GM23338 (cell line): ENCODE measurements around the gene AFAP1L2. TPM values are rescaled to one million over a fixed set of nuclear protein-coding genes. Genes with fewer than 3 reads are reported as not detected.
A peak's percentile ranks its signal among the peaks of the same experiment; 100 is the strongest.

Source experiments
- ATAC-seq: fragments of 200-7000 bp; cut with Tn5 transposase; 3 replicates; pipeline ENCODE4 v1.9.1; 2020
- DNase-seq: peaks from one replicate; pipeline ENCODE4 v3.0.0-alpha.2; 2015; ENCODE audit warnings: low spot score
- H2AFZ ChIP-seq: fragments of 200-600 bp; sonication (generic); 2 replicates; pipeline ENCODE4 v1.8.0; 2016; ENCODE audit warnings: antibody characterized with exemption, mild to moderate bottlenecking, moderate library complexity
- H3F3A ChIP-seq: fragments of 200-600 bp; sonication (generic); replicated peaks from 2 replicates; pipeline ENCODE4 v1.8.0; 2017; ENCODE audit warnings: antibody characterized with exemption, mixed run types, low read depth
- H3K27ac ChIP-seq: fragments of 200-600 bp; sonication (generic); 2 replicates; pipeline ENCODE4 v1.6.1; 2016; ENCODE audit warnings: low read depth
- H3K27me3 ChIP-seq: fragments of 200-600 bp; sonication (generic); 2 replicates; pipeline ENCODE4 v1.8.0; 2016; ENCODE audit warnings: mild to moderate bottlenecking, mixed run types, moderate library complexity; ENCODE audit not compliant: insufficient read depth
- H3K36me3 ChIP-seq: fragments of 200-600 bp; sonication (generic); 2 replicates; pipeline ENCODE4 v1.8.0; 2016; ENCODE audit warnings: mild to moderate bottlenecking; ENCODE audit not compliant: insufficient read depth
- H3K4me1 ChIP-seq: fragments of 200-600 bp; sonication (generic); 2 replicates; pipeline ENCODE4 v1.8.0; 2016; ENCODE audit warnings: mild to moderate bottlenecking, moderate library complexity; ENCODE audit not compliant: insufficient read depth
- H3K4me2 ChIP-seq: fragments of 200-600 bp; sonication (generic); 2 replicates; pipeline ENCODE4 v1.7.1; 2017; ENCODE audit warnings: mixed run types
- H3K4me3 ChIP-seq: fragments of 200-600 bp; sonication (generic); 2 replicates; pipeline ENCODE4 v1.6.1; 2016; ENCODE audit warnings: mixed run types
- H3K79me2 ChIP-seq: fragments of 200-600 bp; sonication (generic); replicated peaks from 2 replicates; pipeline ENCODE4 v1.8.0; 2017; ENCODE audit warnings: mild to moderate bottlenecking; ENCODE audit not compliant: insufficient read depth
- H3K9me2 ChIP-seq: fragments of 200-600 bp; sonication (generic); 2 replicates; pipeline ENCODE4 v1.8.0; 2017; ENCODE audit not compliant: insufficient read depth
- H4K20me1 ChIP-seq: fragments of 200-600 bp; sonication (generic); replicated peaks from 2 replicates; pipeline ENCODE4 v1.8.0; 2017; ENCODE audit warnings: mild to moderate bottlenecking; ENCODE audit not compliant: insufficient read depth
- H3K27ac Mint-ChIP-seq: 2 replicates; pipeline ENCODE4 v1.8.0; 2020; ENCODE audit warnings: inconsistent platforms, mild to moderate bottlenecking, moderate library complexity, mixed read lengths
- H3K27me3 Mint-ChIP-seq: 3 replicates; pipeline ENCODE4 v1.8.0; 2022; ENCODE audit warnings: low read depth, mild to moderate bottlenecking, moderate library complexity, mixed read lengths, inconsistent platforms; ENCODE audit not compliant: insufficient read depth, poor library complexity
- H3K36me3 Mint-ChIP-seq: 3 replicates; pipeline ENCODE4 v1.8.0; 2021; ENCODE audit warnings: low read depth, mild to moderate bottlenecking, inconsistent platforms, moderate library complexity, mixed read lengths
- H3K4me1 Mint-ChIP-seq: 3 replicates; pipeline ENCODE4 v1.8.0; 2020; ENCODE audit warnings: mild to moderate bottlenecking, inconsistent platforms, mixed read lengths
- H3K4me3 Mint-ChIP-seq: 3 replicates; pipeline ENCODE4 v1.8.0; 2021; ENCODE audit warnings: moderate library complexity, mild to moderate bottlenecking, inconsistent platforms, mixed read lengths
- H3K9me3 Mint-ChIP-seq: 3 replicates; pipeline ENCODE4 v1.8.0; 2020; ENCODE audit warnings: moderate library complexity, mild to moderate bottlenecking, inconsistent platforms, mixed read lengths
- CREB1 ChIP-seq: fragments of 250-450 bp; sonication (Bioruptor Pico); IDR thresholded peaks from 2 replicates; pipeline ENCODE4 v1.5.0; 2020; ENCODE audit warnings: low read depth, mild to moderate bottlenecking, moderate library complexity
- EZH2 ChIP-seq: fragments of 200-600 bp; sonication (generic); IDR thresholded peaks from one replicate; pipeline ENCODE4 v1.8.0; 2017; ENCODE audit warnings: antibody characterized with exemption, mild to moderate bottlenecking, low read depth; ENCODE audit not compliant: unreplicated experiment
- EZH2phosphoT487 ChIP-seq: fragments of 200-600 bp; sonication (generic); IDR thresholded peaks from one replicate; pipeline ENCODE4 v1.8.1; 2018; ENCODE audit warnings: antibody characterized with exemption; ENCODE audit not compliant: unreplicated experiment
- JUNB ChIP-seq: IDR thresholded peaks from one replicate; pipeline ENCODE4 v1.6.1; 2016; ENCODE audit warnings: antibody characterized with exemption; ENCODE audit not compliant: unreplicated experiment
- NANOG ChIP-seq: IDR thresholded peaks from 2 replicates; pipeline ENCODE4 v1.6.1; 2016; ENCODE audit warnings: antibody characterized with exemption, borderline replicate concordance
- POLR2AphosphoS5 ChIP-seq: IDR thresholded peaks from 2 replicates; pipeline ENCODE4 v1.6.1; 2016; ENCODE audit warnings: antibody characterized with exemption, low read depth
- STAT1 ChIP-seq: IDR thresholded peaks from one replicate; pipeline ENCODE4 v1.6.1; 2016; ENCODE audit warnings: antibody characterized with exemption; ENCODE audit not compliant: unreplicated experiment
- ZNF114 ChIP-seq: fragments of 250-450 bp; sonication (Bioruptor Pico); IDR thresholded peaks from 2 replicates; pipeline ENCODE4 v1.5.0; 2020; ENCODE audit warnings: mild to moderate bottlenecking, moderate library complexity
- ZNF331 ChIP-seq: fragments of 250-450 bp; sonication (Bioruptor Pico); IDR thresholded peaks from 2 replicates; pipeline ENCODE4 v1.5.0; 2020; ENCODE audit warnings: low read depth, mild to moderate bottlenecking, moderate library complexity
- polyA plus RNA-seq: library from polyadenylated mRNA; unstranded; fragments of >200 nt; fragmentation: Nextera tagmentation; extraction: Ambion mirVana; gene quantifications from 2 replicates; pipeline ENCODE4 v1.2.1, GENCODE V29; 2016
- total RNA-seq: library from RNA; depleted of rRNA; stranded (reverse); fragments of >200 nt; shearing (Covaris generic); gene quantifications from 2 replicates; pipeline ENCODE4 v1.2.3, GENCODE V29; 2014
- TF ChIP-seq, protein P1 (sequence below), 2 experiments: fragments of 200-600 bp in 1 of 2; sonication (generic) in 1 of 2; conservative IDR thresholded peaks; 2 replicates each; pipeline versions ENCODE4 v1.5.1 to v1.6.1; 2016 to 2017; ENCODE audit warnings: antibody characterized with exemption in 2 of 2, low read depth in 2 of 2, mild to moderate bottlenecking in 2 of 2, moderate library complexity in 1 of 2
- TF ChIP-seq, protein P2 (sequence below): fragments of 250-450 bp; sonication (Bioruptor Pico); IDR thresholded peaks from 2 replicates; pipeline ENCODE4 v1.5.0; 2020; ENCODE audit warnings: mild to moderate bottlenecking, moderate library complexity
- TF ChIP-seq, protein P3 (sequence below): IDR thresholded peaks from one replicate; pipeline ENCODE4 v1.6.1; 2018; ENCODE audit warnings: antibody characterized with exemption; ENCODE audit not compliant: unreplicated experiment
- TF ChIP-seq, protein P4 (sequence below): IDR thresholded peaks from 2 replicates; pipeline ENCODE4 v1.6.1; 2016; ENCODE audit warnings: antibody characterized with exemption

Gene AFAP1L2
- total and polyA plus RNA-seq, 2 experiments from 2014 or later: 2.3 to 6.5 TPM

DNA sequence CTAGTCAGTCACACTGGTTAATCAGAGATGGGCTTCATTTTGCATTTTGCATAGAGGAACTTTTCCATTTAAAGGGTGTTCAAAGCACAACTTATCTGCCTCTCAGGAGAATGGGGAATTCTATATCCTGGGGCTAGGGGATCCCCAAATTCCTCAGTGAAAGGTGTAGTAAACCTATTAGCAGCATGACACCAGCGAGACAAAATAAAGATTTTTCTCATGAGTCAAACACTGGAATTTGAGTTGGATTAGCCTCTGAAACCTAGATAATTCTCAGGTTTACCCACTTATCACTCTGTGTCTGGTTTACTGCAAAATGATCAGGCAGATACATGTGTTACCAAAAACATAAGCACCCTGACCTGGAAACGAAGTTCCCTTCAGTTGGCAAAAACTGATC is 2.1 kb downstream of the AFAP1L2 start:
- H3K9me2 ChIP-seq: no peaks in the 10 kb centered on the region
- no peaks in the 10 kb centered on the region for H3K79me2 ChIP-seq
- H3F3A ChIP-seq: no peaks in the 10 kb centered on the region
- no peaks in the 10 kb centered on the region for H3K36me3 ChIP-seq
- peaks cover 52% of the 10 kb centered on the region for H3K27me3 ChIP-seq
- no peak overlapping the region; the same call in 1 of the 2 replicates for H3K4me3 ChIP-seq
- no peaks in the 10 kb centered on the region for H4K20me1 ChIP-seq
- peak overlapping the region; percentile 84; the same call in 2 of the 3 replicates for H3K4me3 Mint-ChIP-seq
- H3K36me3 Mint-ChIP-seq: no peaks in the 10 kb centered on the region; the same call in 2 of the 3 replicates
- peaks cover 29% of the 10 kb centered on the region for H3K4me1 Mint-ChIP-seq
- ATAC-seq: no peak
- H3K4me1 ChIP-seq: peaks cover 22% of the 10 kb centered on the region
- H3K4me2 ChIP-seq: peak overlapping the region; percentile 91
- H3K9me3 Mint-ChIP-seq: no peaks in the 10 kb centered on the region; the same call in 2 of the 3 replicates
- H2AFZ ChIP-seq: no peak overlapping the region
- H3K27ac ChIP-seq: no peak overlapping the region
- H3K27ac Mint-ChIP-seq: no peak overlapping the region
- H3K27me3 Mint-ChIP-seq: peaks cover 34% of the 10 kb centered on the region
- TF ChIP-seq JUNB (no peak), NANOG (no peak), ZNF114 (CRISPR knock-in tag) (no peak), POLR2AphosphoS5 (no peak), CREB1 (no peak), ZNF331 (no peak), STAT1 (no peak), EZH2phosphoT487 (no peak), EZH2 (no peak)
- TF ChIP-seq, protein P1, sequence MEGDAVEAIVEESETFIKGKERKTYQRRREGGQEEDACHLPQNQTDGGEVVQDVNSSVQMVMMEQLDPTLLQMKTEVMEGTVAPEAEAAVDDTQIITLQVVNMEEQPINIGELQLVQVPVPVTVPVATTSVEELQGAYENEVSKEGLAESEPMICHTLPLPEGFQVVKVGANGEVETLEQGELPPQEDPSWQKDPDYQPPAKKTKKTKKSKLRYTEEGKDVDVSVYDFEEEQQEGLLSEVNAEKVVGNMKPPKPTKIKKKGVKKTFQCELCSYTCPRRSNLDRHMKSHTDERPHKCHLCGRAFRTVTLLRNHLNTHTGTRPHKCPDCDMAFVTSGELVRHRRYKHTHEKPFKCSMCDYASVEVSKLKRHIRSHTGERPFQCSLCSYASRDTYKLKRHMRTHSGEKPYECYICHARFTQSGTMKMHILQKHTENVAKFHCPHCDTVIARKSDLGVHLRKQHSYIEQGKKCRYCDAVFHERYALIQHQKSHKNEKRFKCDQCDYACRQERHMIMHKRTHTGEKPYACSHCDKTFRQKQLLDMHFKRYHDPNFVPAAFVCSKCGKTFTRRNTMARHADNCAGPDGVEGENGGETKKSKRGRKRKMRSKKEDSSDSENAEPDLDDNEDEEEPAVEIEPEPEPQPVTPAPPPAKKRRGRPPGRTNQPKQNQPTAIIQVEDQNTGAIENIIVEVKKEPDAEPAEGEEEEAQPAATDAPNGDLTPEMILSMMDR (conservative IDR thresholded peaks at IDR 0.05; ENCODE audit: low read depth in 2 of 2): no peak
- TF ChIP-seq, protein P2, sequence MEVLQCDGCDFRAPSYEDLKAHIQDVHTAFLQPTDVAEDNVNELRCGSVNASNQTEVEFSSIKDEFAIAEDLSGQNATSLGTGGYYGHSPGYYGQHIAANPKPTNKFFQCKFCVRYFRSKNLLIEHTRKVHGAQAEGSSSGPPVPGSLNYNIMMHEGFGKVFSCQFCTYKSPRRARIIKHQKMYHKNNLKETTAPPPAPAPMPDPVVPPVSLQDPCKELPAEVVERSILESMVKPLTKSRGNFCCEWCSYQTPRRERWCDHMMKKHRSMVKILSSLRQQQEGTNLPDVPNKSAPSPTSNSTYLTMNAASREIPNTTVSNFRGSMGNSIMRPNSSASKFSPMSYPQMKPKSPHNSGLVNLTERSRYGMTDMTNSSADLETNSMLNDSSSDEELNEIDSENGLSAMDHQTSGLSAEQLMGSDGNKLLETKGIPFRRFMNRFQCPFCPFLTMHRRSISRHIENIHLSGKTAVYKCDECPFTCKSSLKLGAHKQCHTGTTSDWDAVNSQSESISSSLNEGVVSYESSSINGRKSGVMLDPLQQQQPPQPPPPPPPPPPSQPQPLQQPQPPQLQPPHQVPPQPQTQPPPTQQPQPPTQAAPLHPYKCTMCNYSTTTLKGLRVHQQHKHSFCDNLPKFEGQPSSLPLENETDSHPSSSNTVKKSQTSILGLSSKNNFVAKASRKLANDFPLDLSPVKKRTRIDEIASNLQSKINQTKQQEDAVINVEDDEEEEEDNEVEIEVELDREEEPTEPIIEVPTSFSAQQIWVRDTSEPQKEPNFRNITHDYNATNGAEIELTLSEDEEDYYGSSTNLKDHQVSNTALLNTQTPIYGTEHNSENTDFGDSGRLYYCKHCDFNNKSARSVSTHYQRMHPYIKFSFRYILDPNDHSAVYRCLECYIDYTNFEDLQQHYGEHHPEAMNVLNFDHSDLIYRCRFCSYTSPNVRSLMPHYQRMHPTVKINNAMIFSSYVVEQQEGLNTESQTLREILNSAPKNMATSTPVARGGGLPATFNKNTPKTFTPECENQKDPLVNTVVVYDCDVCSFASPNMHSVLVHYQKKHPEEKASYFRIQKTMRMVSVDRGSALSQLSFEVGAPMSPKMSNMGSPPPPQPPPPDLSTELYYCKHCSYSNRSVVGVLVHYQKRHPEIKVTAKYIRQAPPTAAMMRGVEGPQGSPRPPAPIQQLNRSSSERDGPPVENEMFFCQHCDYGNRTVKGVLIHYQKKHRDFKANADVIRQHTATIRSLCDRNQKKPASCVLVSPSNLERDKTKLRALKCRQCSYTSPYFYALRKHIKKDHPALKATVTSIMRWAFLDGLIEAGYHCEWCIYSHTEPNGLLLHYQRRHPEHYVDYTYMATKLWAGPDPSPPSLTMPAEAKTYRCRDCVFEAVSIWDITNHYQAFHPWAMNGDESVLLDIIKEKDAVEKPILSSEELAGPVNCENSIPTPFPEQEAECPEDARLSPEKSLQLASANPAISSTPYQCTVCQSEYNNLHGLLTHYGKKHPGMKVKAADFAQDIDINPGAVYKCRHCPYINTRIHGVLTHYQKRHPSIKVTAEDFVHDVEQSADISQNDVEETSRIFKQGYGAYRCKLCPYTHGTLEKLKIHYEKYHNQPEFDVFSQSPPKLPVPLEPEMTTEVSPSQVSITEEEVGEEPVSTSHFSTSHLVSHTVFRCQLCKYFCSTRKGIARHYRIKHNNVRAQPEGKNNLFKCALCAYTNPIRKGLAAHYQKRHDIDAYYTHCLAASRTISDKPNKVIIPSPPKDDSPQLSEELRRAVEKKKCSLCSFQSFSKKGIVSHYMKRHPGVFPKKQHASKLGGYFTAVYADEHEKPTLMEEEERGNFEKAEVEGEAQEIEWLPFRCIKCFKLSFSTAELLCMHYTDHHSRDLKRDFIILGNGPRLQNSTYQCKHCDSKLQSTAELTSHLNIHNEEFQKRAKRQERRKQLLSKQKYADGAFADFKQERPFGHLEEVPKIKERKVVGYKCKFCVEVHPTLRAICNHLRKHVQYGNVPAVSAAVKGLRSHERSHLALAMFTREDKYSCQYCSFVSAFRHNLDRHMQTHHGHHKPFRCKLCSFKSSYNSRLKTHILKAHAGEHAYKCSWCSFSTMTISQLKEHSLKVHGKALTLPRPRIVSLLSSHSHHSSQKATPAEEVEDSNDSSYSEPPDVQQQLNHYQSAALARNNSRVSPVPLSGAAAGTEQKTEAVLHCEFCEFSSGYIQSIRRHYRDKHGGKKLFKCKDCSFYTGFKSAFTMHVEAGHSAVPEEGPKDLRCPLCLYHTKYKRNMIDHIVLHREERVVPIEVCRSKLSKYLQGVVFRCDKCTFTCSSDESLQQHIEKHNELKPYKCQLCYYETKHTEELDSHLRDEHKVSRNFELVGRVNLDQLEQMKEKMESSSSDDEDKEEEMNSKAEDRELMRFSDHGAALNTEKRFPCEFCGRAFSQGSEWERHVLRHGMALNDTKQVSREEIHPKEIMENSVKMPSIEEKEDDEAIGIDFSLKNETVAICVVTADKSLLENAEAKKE (CRISPR knock-in tag): no peak
- TF ChIP-seq, protein P3, sequence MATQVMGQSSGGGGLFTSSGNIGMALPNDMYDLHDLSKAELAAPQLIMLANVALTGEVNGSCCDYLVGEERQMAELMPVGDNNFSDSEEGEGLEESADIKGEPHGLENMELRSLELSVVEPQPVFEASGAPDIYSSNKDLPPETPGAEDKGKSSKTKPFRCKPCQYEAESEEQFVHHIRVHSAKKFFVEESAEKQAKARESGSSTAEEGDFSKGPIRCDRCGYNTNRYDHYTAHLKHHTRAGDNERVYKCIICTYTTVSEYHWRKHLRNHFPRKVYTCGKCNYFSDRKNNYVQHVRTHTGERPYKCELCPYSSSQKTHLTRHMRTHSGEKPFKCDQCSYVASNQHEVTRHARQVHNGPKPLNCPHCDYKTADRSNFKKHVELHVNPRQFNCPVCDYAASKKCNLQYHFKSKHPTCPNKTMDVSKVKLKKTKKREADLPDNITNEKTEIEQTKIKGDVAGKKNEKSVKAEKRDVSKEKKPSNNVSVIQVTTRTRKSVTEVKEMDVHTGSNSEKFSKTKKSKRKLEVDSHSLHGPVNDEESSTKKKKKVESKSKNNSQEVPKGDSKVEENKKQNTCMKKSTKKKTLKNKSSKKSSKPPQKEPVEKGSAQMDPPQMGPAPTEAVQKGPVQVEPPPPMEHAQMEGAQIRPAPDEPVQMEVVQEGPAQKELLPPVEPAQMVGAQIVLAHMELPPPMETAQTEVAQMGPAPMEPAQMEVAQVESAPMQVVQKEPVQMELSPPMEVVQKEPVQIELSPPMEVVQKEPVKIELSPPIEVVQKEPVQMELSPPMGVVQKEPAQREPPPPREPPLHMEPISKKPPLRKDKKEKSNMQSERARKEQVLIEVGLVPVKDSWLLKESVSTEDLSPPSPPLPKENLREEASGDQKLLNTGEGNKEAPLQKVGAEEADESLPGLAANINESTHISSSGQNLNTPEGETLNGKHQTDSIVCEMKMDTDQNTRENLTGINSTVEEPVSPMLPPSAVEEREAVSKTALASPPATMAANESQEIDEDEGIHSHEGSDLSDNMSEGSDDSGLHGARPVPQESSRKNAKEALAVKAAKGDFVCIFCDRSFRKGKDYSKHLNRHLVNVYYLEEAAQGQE: no peak
- TF ChIP-seq, protein P4, sequence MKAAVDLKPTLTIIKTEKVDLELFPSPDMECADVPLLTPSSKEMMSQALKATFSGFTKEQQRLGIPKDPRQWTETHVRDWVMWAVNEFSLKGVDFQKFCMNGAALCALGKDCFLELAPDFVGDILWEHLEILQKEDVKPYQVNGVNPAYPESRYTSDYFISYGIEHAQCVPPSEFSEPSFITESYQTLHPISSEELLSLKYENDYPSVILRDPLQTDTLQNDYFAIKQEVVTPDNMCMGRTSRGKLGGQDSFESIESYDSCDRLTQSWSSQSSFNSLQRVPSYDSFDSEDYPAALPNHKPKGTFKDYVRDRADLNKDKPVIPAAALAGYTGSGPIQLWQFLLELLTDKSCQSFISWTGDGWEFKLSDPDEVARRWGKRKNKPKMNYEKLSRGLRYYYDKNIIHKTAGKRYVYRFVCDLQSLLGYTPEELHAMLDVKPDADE: no peak
- DNase-seq: no peak
